PC-3 (cell line): Measurements from ENCODE around the gene BAIAP2. TPM values are rescaled to one million over a fixed set of nuclear protein-coding genes. Genes with fewer than 3 reads are reported as not detected.

ENCODE experiments used
- ATAC-seq: fragments of 200-7000 bp; cut with Tn5 transposase; 2 replicates; pipeline ENCODE4 v1.9.1; 2020; ENCODE audit warnings: mild to moderate bottlenecking, moderate library complexity
- BruUV-seq: library from RNA; stranded (reverse); fragments of 400-500 nt; replicated peaks from 2 replicates; lab custom pipeline; 2021; lab: Mats Ljungman, UMichigan
- CTCF ChIA-PET: fragments of 300-600 bp; sonication (Branson Sonifier 250); formaldehyde crosslinking; loops from one replicate; lab custom pipeline; 2022; ENCODE audit warnings: antibody characterized with exemption; lab: Charles Lee
- POLR2A ChIA-PET: fragments of 300-600 bp; sonication (Branson Sonifier 250); formaldehyde crosslinking; loops from one replicate; lab custom pipeline; 2022; ENCODE audit warnings: antibody characterized with exemption; ENCODE audit not compliant: unreplicated experiment; lab: Charles Lee
- DNase-seq: peaks from one replicate; pipeline ENCODE4 v3.0.0-alpha.2; 2015
- H2AFZ ChIP-seq: fragments of 300-600 bp; sonication (generic); 2 replicates; pipeline ENCODE4 v1.6.0; 2016; ENCODE audit warnings: antibody characterized with exemption, low read length
- H3F3A ChIP-seq: fragments of 300-600 bp; sonication (generic); one replicate; pipeline ENCODE4 v1.6.0; 2017; ENCODE audit warnings: antibody characterized with exemption, low read length, control low read depth, mild to moderate bottlenecking; ENCODE audit not compliant: unreplicated experiment
- H3K27ac ChIP-seq: fragments of 300-600 bp; sonication (generic); 2 replicates; pipeline ENCODE4 v1.5.1; 2016; ENCODE audit warnings: mild to moderate bottlenecking, low read length
- H3K27me3 ChIP-seq: fragments of 300-600 bp; sonication (generic); 2 replicates; pipeline ENCODE4 v1.6.1; 2016; ENCODE audit warnings: low read length, mixed read lengths
- H3K36me3 ChIP-seq: fragments of 300-600 bp; sonication (generic); 2 replicates; pipeline ENCODE4 v1.6.1; 2016; ENCODE audit warnings: low read depth, mixed run types, low read length, mixed read lengths
- H3K4me1 ChIP-seq: fragments of 300-600 bp; sonication (generic); 2 replicates; pipeline ENCODE4 v1.5.1; 2016; ENCODE audit warnings: low read length; ENCODE audit not compliant: insufficient read depth
- H3K4me2 ChIP-seq: fragments of 300-600 bp; sonication (generic); 2 replicates; pipeline ENCODE4 v1.6.0; 2016; ENCODE audit warnings: low read length
- H3K4me3 ChIP-seq: fragments of 300-600 bp; sonication (generic); 2 replicates; pipeline ENCODE4 v1.5.1; 2016; ENCODE audit warnings: mild to moderate bottlenecking, low read length, mixed read lengths
- H3K79me2 ChIP-seq: fragments of 300-600 bp; sonication (generic); 2 replicates; pipeline ENCODE4 v1.6.1; 2017; ENCODE audit warnings: low read length, mixed read lengths
- H3K9ac ChIP-seq: fragments of 300-600 bp; sonication (generic); 2 replicates; pipeline ENCODE4 v1.6.0; 2016; ENCODE audit warnings: mild to moderate bottlenecking, low read length
- H3K9me2 ChIP-seq: fragments of 300-600 bp; sonication (generic); replicated peaks from 2 replicates; pipeline ENCODE4 v1.6.1; 2016; ENCODE audit warnings: mixed run types, low read length, mixed read lengths
- H3K9me3 ChIP-seq: fragments of 300-600 bp; sonication (generic); 2 replicates; pipeline ENCODE4 v1.6.1; 2016; ENCODE audit warnings: low read length, mixed read lengths
- H4K20me1 ChIP-seq: fragments of 300-600 bp; sonication (generic); 2 replicates; pipeline ENCODE4 v1.6.1; 2016; ENCODE audit warnings: low read length, mixed read lengths
- CTCF ChIP-seq: fragments of 300-600 bp; sonication (generic); conservative IDR thresholded peaks from 2 replicates; pipeline ENCODE4 v1.5.1; 2017; ENCODE audit warnings: antibody characterized with exemption, low read depth, mild to moderate bottlenecking, low read length
- EZH2 ChIP-seq: fragments of 300-600 bp; sonication (generic); IDR thresholded peaks from one replicate; pipeline ENCODE4 v1.6.1; 2017; ENCODE audit warnings: antibody characterized with exemption, mild to moderate bottlenecking, low read length; ENCODE audit not compliant: unreplicated experiment
- EZH2phosphoT487 ChIP-seq: fragments of 300-600 bp; sonication (generic); IDR thresholded peaks from 2 replicates; pipeline ENCODE4 v1.6.1; 2018; ENCODE audit warnings: mild to moderate bottlenecking, antibody characterized with exemption, low read length, borderline replicate concordance
- intact Hi-C: fragments of 100-400 bp; cut with micrococcal nuclease; formaldehyde crosslinking; loops from 2 replicates; pipeline ENCODE4 v1.9.0; 2023
- total RNA-seq: library from RNA; depleted of rRNA; stranded (reverse); fragments of >200 nt; gene quantifications from 2 replicates; pipeline ENCODE4 v1.2.3, GENCODE V29; 2014

BAIAP2 gene
- total RNA-seq, 1 experiment from 2014 or later = 56.9 TPM

GRCh38 chr17:81150377-81151077, 115.6 kb downstream of the BAIAP2 start:
- Histone ChIP-seq H3K36me3 (no peaks in the 10 kb centered on the region), H3K4me2 (no peak overlapping the region), H3K4me1 (no peaks in the 10 kb centered on the region), H3K79me2 (no peaks in the 10 kb centered on the region), H4K20me1 (no peaks in the 10 kb centered on the region), H3K4me3 (no peak overlapping the region), H3K27me3 (no peaks in the 10 kb centered on the region), H3K27ac (no peak overlapping the region), H3K9ac (no peak overlapping the region), H3K9me3 (no peaks in the 10 kb centered on the region), H3F3A (no peaks in the 10 kb centered on the region), H2AFZ (no peak overlapping the region), H3K9me2 (no peaks in the 10 kb centered on the region)
- no peak for ATAC-seq
- CTCF ChIA-PET = no interaction called here
- DNase-seq = no peak
- intact Hi-C loops = no loop called here
- POLR2A ChIA-PET = no interaction called here
- BruUV-seq = no TSS peak
- TF ChIP-seq CTCF (no peak), EZH2 (no peak), EZH2phosphoT487 (no peak)

GRCh38 chr17:81151278-81151677, 116.3 kb downstream of the BAIAP2 start:
- Histone ChIP-seq H3K4me1 (no peaks in the 10 kb centered on the region), H3K9me2 (no peaks in the 10 kb centered on the region), H3K79me2 (no peaks in the 10 kb centered on the region), H2AFZ (no peak overlapping the region), H3K27me3 (no peaks in the 10 kb centered on the region), H3K9me3 (no peaks in the 10 kb centered on the region), H3K27ac (no peak overlapping the region), H3F3A (no peaks in the 10 kb centered on the region), H4K20me1 (no peaks in the 10 kb centered on the region), H3K9ac (no peak overlapping the region), H3K4me3 (no peak overlapping the region), H3K36me3 (no peaks in the 10 kb centered on the region), H3K4me2 (no peak overlapping the region)
- intact Hi-C loops = no loop called here
- DNase-seq (no peak), ATAC-seq (no peak)
- ChIA-PET POLR2A (no interaction called here), CTCF (no interaction called here)
- BruUV-seq = no TSS peak
- TF ChIP-seq EZH2phosphoT487 = no peak
- no peak for TF ChIP-seq EZH2
- TF ChIP-seq CTCF = no peak

GRCh38 chr17:81152288-81152828, 117.4 kb downstream of the BAIAP2 start:
- ATAC-seq (no peak), DNase-seq (no peak)
- no peak overlapping the region for H3K9ac ChIP-seq
- no peaks in the 10 kb centered on the region for H3F3A ChIP-seq
- no TSS peak for BruUV-seq
- CTCF ChIA-PET = no interaction called here
- POLR2A ChIA-PET = no interaction called here
- TF ChIP-seq CTCF = no peak
- TF ChIP-seq EZH2 = no peak
- TF ChIP-seq EZH2phosphoT487 = no peak
- intact Hi-C loops = no loop called here
- H2AFZ ChIP-seq = no peak overlapping the region
- H3K27me3 ChIP-seq = no peaks in the 10 kb centered on the region
- no peaks in the 10 kb centered on the region for H3K4me1 ChIP-seq
- no peaks in the 10 kb centered on the region for H4K20me1 ChIP-seq
- H3K4me3 ChIP-seq = no peak overlapping the region
- H3K9me3 ChIP-seq = no peaks in the 10 kb centered on the region
- no peaks in the 10 kb centered on the region for H3K36me3 ChIP-seq
- H3K79me2 ChIP-seq = no peaks in the 10 kb centered on the region
- H3K9me2 ChIP-seq = no peaks in the 10 kb centered on the region
- H3K27ac ChIP-seq = no peak overlapping the region
- H3K4me2 ChIP-seq = no peak overlapping the region
